D341Med (cell line): ENCODE data around the gene NPHP4.

Experiments
- DNase-seq: peaks from one replicate; pipeline ENCODE4 v3.0.0; 2012; ENCODE audit warnings: low spot score

The NPHP4 gene

GRCh38 chr1:5950201-5950895 lies 41.9 kb downstream of the NPHP4 start:
- DNase-seq: no peak

- DNase-seq: no peak
These were observed 42.5 kb downstream of the NPHP4 start for GRCh38 chr1:5949761-5950100.

- peak; percentile 51 for DNase-seq
These were observed 43.0 kb downstream of the NPHP4 start for GRCh38 chr1:5949085-5949760.

- DNase-seq: no peak
These were observed 43.6 kb downstream of the NPHP4 start for GRCh38 chr1:5948681-5949005.

GRCh38 chr1:5947978-5948680 lies 44.1 kb downstream of the NPHP4 start:
- DNase-seq: no peak

- no peak for DNase-seq
These were observed 45.0 kb downstream of the NPHP4 start for GRCh38 chr1:5947071-5947821.

GRCh38 chr1:5945445-5945844 lies 46.8 kb downstream of the NPHP4 start:
- no peak for DNase-seq

- no peak for DNase-seq
These were observed 47.4 kb downstream of the NPHP4 start for GRCh38 chr1:5944843-5945167.

GRCh38 chr1:5944154-5944842 lies 47.9 kb downstream of the NPHP4 start:
- no peak for DNase-seq

GRCh38 chr1:5943343-5944124 lies 48.7 kb downstream of the NPHP4 start:
- no peak for DNase-seq

GRCh38 chr1:5941671-5942070 lies 50.6 kb downstream of the NPHP4 start:
- no peak for DNase-seq

GRCh38 chr1:5940723-5941407 lies 51.4 kb downstream of the NPHP4 start:
- DNase-seq: no peak

GRCh38 chr1:5939271-5940170 lies 52.7 kb downstream of the NPHP4 start:
- DNase-seq: no peak

GRCh38 chr1:5938101-5938646 lies 54.1 kb downstream of the NPHP4 start:
- DNase-seq: no peak

- no peak for DNase-seq
These were observed 54.8 kb downstream of the NPHP4 start for GRCh38 chr1:5937373-5937857.

- DNase-seq: no peak
These were observed 55.4 kb downstream of the NPHP4 start for GRCh38 chr1:5936621-5937372.

GRCh38 chr1:5936126-5936525 lies 56.1 kb downstream of the NPHP4 start:
- DNase-seq: no peak

- DNase-seq: no peak
These were observed 57.2 kb downstream of the NPHP4 start for GRCh38 chr1:5935026-5935425.
